WTC11 (cell line): ENCODE results near the gene MALAT1. TPM values are rescaled to one million over a fixed set of nuclear protein-coding genes. Genes with fewer than 3 reads are reported as not detected.
A peak's percentile ranks its signal among the peaks of the same experiment; 100 is the strongest.

Experiments
- AR ChIP-seq: fragments of 250-450 bp; sonication (Bioruptor Pico); IDR thresholded peaks from 2 replicates; pipeline ENCODE4 v1.9.0; 2021; ENCODE audit warnings: mild to moderate bottlenecking
- ATF6 ChIP-seq: sonication (generic); formaldehyde crosslinking; IDR thresholded peaks from 2 replicates; pipeline ENCODE4 v1.8.1; 2023; ENCODE audit warnings: mild to moderate bottlenecking, missing genetic modification reagents
- CREB1 ChIP-seq: sonication (generic); formaldehyde crosslinking; IDR thresholded peaks from 2 replicates; pipeline ENCODE4 v1.8.0; 2023; ENCODE audit warnings: mild to moderate bottlenecking, missing genetic modification reagents
- CREM ChIP-seq: sonication (generic); formaldehyde crosslinking; IDR thresholded peaks from 2 replicates; pipeline ENCODE4 v1.8.1; 2022; ENCODE audit warnings: mild to moderate bottlenecking, missing genetic modification reagents, moderate library complexity
- E2F4 ChIP-seq: sonication (generic); formaldehyde crosslinking; IDR thresholded peaks from 2 replicates; pipeline ENCODE4 v1.8.1; 2022; ENCODE audit warnings: low read depth, mild to moderate bottlenecking, moderate library complexity, missing genetic modification reagents, borderline replicate concordance
- ETV6 ChIP-seq: sonication (generic); formaldehyde crosslinking; IDR thresholded peaks from 2 replicates; pipeline ENCODE4 v1.8.1; 2022; ENCODE audit warnings: mild to moderate bottlenecking, missing genetic modification reagents
- FOXP1 ChIP-seq: sonication (generic); formaldehyde crosslinking; IDR thresholded peaks from 2 replicates; pipeline ENCODE4 v1.8.0; 2022; ENCODE audit warnings: missing genetic modification reagents, mild to moderate bottlenecking, moderate library complexity, borderline replicate concordance
- FOXP4 ChIP-seq: sonication (generic); formaldehyde crosslinking; IDR thresholded peaks from 2 replicates; pipeline ENCODE4 v1.8.0; 2022; ENCODE audit warnings: mild to moderate bottlenecking, missing genetic modification reagents
- KAT7 ChIP-seq: sonication (generic); formaldehyde crosslinking; IDR thresholded peaks from 2 replicates; pipeline ENCODE4 v1.8.1; 2023; ENCODE audit warnings: missing genetic modification reagents, mild to moderate bottlenecking, borderline replicate concordance
- NFYB ChIP-seq: sonication (generic); formaldehyde crosslinking; conservative IDR thresholded peaks from 2 replicates; pipeline ENCODE4 v1.8.0; 2022; ENCODE audit warnings: low read depth, missing genetic modification reagents
- NR2C2 ChIP-seq: sonication (generic); formaldehyde crosslinking; IDR thresholded peaks from 2 replicates; pipeline ENCODE4 v1.8.0; 2022; ENCODE audit warnings: mild to moderate bottlenecking, missing genetic modification reagents
- SMAD3 ChIP-seq: sonication (generic); formaldehyde crosslinking; IDR thresholded peaks from 2 replicates; pipeline ENCODE4 v1.8.0; 2022; ENCODE audit warnings: missing genetic modification reagents, mild to moderate bottlenecking, borderline replicate concordance
- SMAD4 ChIP-seq: sonication (generic); formaldehyde crosslinking; IDR thresholded peaks from 2 replicates; pipeline ENCODE4 v1.8.0; 2022; ENCODE audit warnings: mild to moderate bottlenecking, missing genetic modification reagents
- SP1 ChIP-seq: sonication (generic); formaldehyde crosslinking; conservative IDR thresholded peaks from 2 replicates; pipeline ENCODE4 v1.8.1; 2022; ENCODE audit warnings: missing genetic modification reagents
- TEAD4 ChIP-seq: sonication (generic); formaldehyde crosslinking; IDR thresholded peaks from 2 replicates; pipeline ENCODE4 v1.8.0; 2022; ENCODE audit warnings: mild to moderate bottlenecking, missing genetic modification reagents
- USF1 ChIP-seq: sonication (generic); formaldehyde crosslinking; IDR thresholded peaks from 2 replicates; pipeline ENCODE4 v1.8.0; 2022; ENCODE audit warnings: mild to moderate bottlenecking, missing genetic modification reagents
- ZNF121 ChIP-seq: sonication (generic); formaldehyde crosslinking; IDR thresholded peaks from 2 replicates; pipeline ENCODE4 v1.8.0; 2023; ENCODE audit warnings: missing genetic modification reagents
- ZNF219 ChIP-seq: sonication (generic); formaldehyde crosslinking; IDR thresholded peaks from 2 replicates; pipeline ENCODE4 v1.8.0; 2023; ENCODE audit warnings: missing genetic modification reagents, mild to moderate bottlenecking, borderline replicate concordance
- ZNF281 ChIP-seq: sonication (generic); formaldehyde crosslinking; IDR thresholded peaks from 2 replicates; pipeline ENCODE4 v1.8.0; 2023; ENCODE audit warnings: mild to moderate bottlenecking, missing genetic modification reagents
- ZNF512 ChIP-seq: sonication (generic); formaldehyde crosslinking; IDR thresholded peaks from 2 replicates; pipeline ENCODE4 v1.8.1; 2022; ENCODE audit warnings: missing genetic modification reagents, borderline replicate concordance
- ZSCAN18 ChIP-seq: fragments of 250-450 bp; sonication (Bioruptor Pico); IDR thresholded peaks from 2 replicates; pipeline ENCODE4 v2.1.2; 2022; ENCODE audit warnings: mild to moderate bottlenecking, moderate library complexity
- total RNA-seq: library from RNA; stranded (reverse); gene quantifications from 3 replicates; pipeline ENCODE4 v1.2.3, GENCODE V29; 2021

Gene MALAT1
- total RNA-seq, 1 experiment from 2014 or later, result 1,830 TPM

GRCh38 chr11:65498977-65499712 is at the start of gene MALAT1 (continued):
- no peak for TF ChIP-seq ATF6 (CRISPR knock-in tag)
- 0 out of 2 replicates have a peak, but pooled peaks have one; percentile 24 for TF ChIP-seq FOXP4 (CRISPR knock-in tag)
- peak; percentile 82 for TF ChIP-seq SP1
- no peak for TF ChIP-seq SMAD3 (CRISPR knock-in tag)
- no peak for TF ChIP-seq E2F4 (CRISPR knock-in tag)
- no peak for TF ChIP-seq NR2C2 (CRISPR knock-in tag)
- TF ChIP-seq ETV6 (CRISPR knock-in tag), result peak; percentile 33; the same call in 1 of the 2 replicates
- TF ChIP-seq ZSCAN18, result no peak
- no peak for TF ChIP-seq ZNF121 (CRISPR knock-in tag)
- no peak for TF ChIP-seq ZNF219 (CRISPR knock-in tag)
- TF ChIP-seq CREB1 (CRISPR knock-in tag), result no peak
- TF ChIP-seq ZNF281 (CRISPR knock-in tag), result peak; percentile 70; the same call in 1 of the 2 replicates
- 0 out of 2 replicates have a peak, but pooled peaks have one; percentile 14 for TF ChIP-seq ZNF512 (CRISPR knock-in tag)
- 0 out of 2 replicates have a peak, but pooled peaks have one; percentile 44 for TF ChIP-seq FOXP1 (CRISPR knock-in tag)
- no peak for TF ChIP-seq SMAD4 (CRISPR knock-in tag)
- 0 out of 2 replicates have a peak, but pooled peaks have one; percentile 18 for TF ChIP-seq NFYB (CRISPR knock-in tag)
- peak; percentile 91 for TF ChIP-seq AR
- peak; percentile 93; the same call in 1 of the 2 replicates for TF ChIP-seq TEAD4
- peak; percentile 54; the same call in 1 of the 2 replicates for TF ChIP-seq USF1 (CRISPR knock-in tag)
- peak; percentile 71 for TF ChIP-seq CREM (CRISPR knock-in tag)
- no peak for TF ChIP-seq KAT7
